Measurements from ENCODE around the gene PARD6B. TPM values are rescaled to one million over a fixed set of nuclear protein-coding genes. Genes with fewer than 3 reads are reported as not detected.

PARD6B gene
- total and polyA plus RNA-seq, 10 donors: 0.97 to 7.5 (median 4.1) TPM

- DNase-seq: no peak
- intact Hi-C loops (cut with DNase I; ENCODE audit: low total_unique reads): no loop called here
- H3K27ac ChIP-seq: no peak overlapping the region
- WGBS, 5 donors: 93 to 97% (median 96%) methylated on average over 4 of the region's 4 CpGs
- TF ChIP-seq POLR2AphosphoS5 (IDR thresholded peaks at IDR 0.05): no peak
- no peak for TF ChIP-seq POLR2A (IDR thresholded peaks at IDR 0.05)
- TF ChIP-seq CTCF (IDR thresholded peaks at IDR 0.05 in 8 of 11, conservative IDR thresholded peaks at IDR 0.05 in 3 of 11): no peak
- H3K4me3 ChIP-seq: no peak overlapping the region
- H3K4me1 ChIP-seq: peaks cover 0 to 7% (median 0%) of the 10 kb centered on the region in 6 donors
- no peaks in the 10 kb centered on the region for H3K9me3 ChIP-seq
- H3K27me3 ChIP-seq (replicated peaks in 1 of 7): peaks cover 0 to 15% (median 0%) of the 10 kb centered on the region in 7 donors
- H3K36me3 ChIP-seq: no peaks in the 10 kb centered on the region
Observed at GRCh38 chr20:50719328-50719727, 12.1 kb upstream of the PARD6B start.

GRCh38 chr20:50720026-50720425 lies 11.4 kb upstream of the PARD6B start:
- intact Hi-C loops (cut with DNase I; ENCODE audit: low total_unique reads): no loop called here
- WGBS, 5 donors: 84 to 91% (median 89%) methylated on average over 5 of the region's 5 CpGs

DNA sequence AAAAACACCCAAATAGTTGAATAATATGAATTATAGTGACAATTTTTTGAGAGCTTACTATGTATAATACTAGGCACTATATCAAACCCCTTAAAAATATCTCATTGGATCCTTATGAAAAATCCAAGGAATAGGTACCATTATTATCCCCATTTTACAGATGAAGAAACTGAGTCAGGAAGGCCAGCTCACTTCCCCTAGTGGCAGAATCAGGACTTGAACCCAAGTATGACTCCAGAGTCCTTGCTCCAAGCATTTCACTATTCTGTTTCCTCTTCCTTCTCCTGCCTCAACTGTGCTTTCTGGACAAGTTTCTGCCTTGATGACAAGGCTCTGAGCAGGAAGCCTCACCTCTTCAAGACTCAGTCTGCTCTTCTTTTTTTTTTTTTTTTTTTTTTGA lies 10.8 kb upstream of the PARD6B start:
- DNase-seq: no peak
- peaks cover 0 to 4% (median 0%) of the 10 kb centered on the region in 7 donors for H3K27me3 ChIP-seq (replicated peaks in 1 of 7)
- H3K4me3 ChIP-seq: no peak overlapping the region
- no peak overlapping the region for H3K27ac ChIP-seq
- TF ChIP-seq POLR2AphosphoS5 (IDR thresholded peaks at IDR 0.05) (no peak), POLR2A (IDR thresholded peaks at IDR 0.05) (no peak), CTCF (IDR thresholded peaks at IDR 0.05 in 8 of 11, conservative IDR thresholded peaks at IDR 0.05 in 3 of 11) (no peak)
- no peaks in the 10 kb centered on the region for H3K36me3 ChIP-seq
- no peaks in the 10 kb centered on the region for H3K9me3 ChIP-seq
- H3K4me1 ChIP-seq: peaks cover 0 to 13% (median 0%) of the 10 kb centered on the region in 6 donors
- intact Hi-C loops (cut with DNase I; ENCODE audit: low total_unique reads): no loop called here

More at GRCh38 chr20:50720026-50720425, 11.4 kb upstream of the PARD6B start:
- peaks cover 0 to 8% (median 0%) of the 10 kb centered on the region in 7 donors for H3K27me3 ChIP-seq (replicated peaks in 1 of 7)
- TF ChIP-seq POLR2AphosphoS5 (IDR thresholded peaks at IDR 0.05): no peak
- no peak overlapping the region for H3K4me3 ChIP-seq
- H3K27ac ChIP-seq: no peak overlapping the region
- H3K9me3 ChIP-seq: no peaks in the 10 kb centered on the region
- peaks cover 0 to 8% (median 0%) of the 10 kb centered on the region in 6 donors for H3K4me1 ChIP-seq
- DNase-seq: no peak
- H3K36me3 ChIP-seq: no peaks in the 10 kb centered on the region

GRCh38 chr20:50721881-50722281 lies 9.5 kb upstream of the PARD6B start:
- Histone ChIP-seq H3K9me3 (no peaks in the 10 kb centered on the region), H3K27me3 (replicated peaks in 1 of 7) (no peaks in the 10 kb centered on the region), H3K36me3 (no peaks in the 10 kb centered on the region), H3K4me1 (peaks cover 0 to 15% (median 0%) of the 10 kb centered on the region in 6 donors), H3K27ac (peak overlapping the region in 5 of 8 donors; percentile 20 to 79 (median 62)), H3K4me3 (no peak overlapping the region)
- intact Hi-C loops (cut with DNase I; ENCODE audit: low total_unique reads): no loop called here
- no peak for DNase-seq
- TF ChIP-seq CTCF (IDR thresholded peaks at IDR 0.05 in 8 of 11, conservative IDR thresholded peaks at IDR 0.05 in 3 of 11) (no peak), POLR2AphosphoS5 (IDR thresholded peaks at IDR 0.05) (peak in 2 of 3 donors; percentile 27 to 58), POLR2A (IDR thresholded peaks at IDR 0.05) (no peak)
- 65 to 83% (median 69%) methylated on average over 8 to 9 of the region's 9 CpGs for WGBS, 5 donors

All from spleen (tissue), 11 donors.